Endothelial cell of umbilical vein (primary cell): Measurements from ENCODE around the gene SLC13A5. TPM values are rescaled to one million over a fixed set of nuclear protein-coding genes. Genes with fewer than 3 reads are reported as not detected.

Experiments
- BruUV-seq: library from RNA; stranded (reverse); fragments of 400-500 nt; replicated peaks from 2 replicates; lab custom pipeline; 2021; lab: Mats Ljungman, UMichigan
- CTCF ChIA-PET: fragments of 300-600, 350-600 bp; sonication (Branson Sonifier 250); formaldehyde crosslinking; loops from one replicate; lab custom pipeline; 2021; ENCODE audit warnings: antibody characterized with exemption, inconsistent platforms; lab: Charles Lee
- POLR2A ChIA-PET: fragments of 300-600, 350-600 bp; sonication (Branson Sonifier 250); formaldehyde crosslinking; loops from one replicate; lab custom pipeline; 2021; ENCODE audit warnings: antibody characterized with exemption, inconsistent platforms; lab: Charles Lee
- DNase-seq: peaks from one replicate; pipeline ENCODE4 v3.0.0-alpha.2; 2011; ENCODE audit warnings: low read depth, low spot score
- FAIRE-seq: peaks from 2 replicates; lab custom pipeline; 2011; peaks lifted over from hg19 to GRCh38; lab: Jason Lieb, UNC
- H2AFZ ChIP-seq: 2 replicates; pipeline ENCODE4 v1.6.0; 2012; ENCODE audit warnings: low read depth, low read length, control low read depth, inconsistent platforms
- H3K27ac ChIP-seq: 2 replicates; pipeline ENCODE4 v1.5.1; 2011; ENCODE audit warnings: low read depth, mild to moderate bottlenecking, control low read depth, low read length, moderate library complexity; ENCODE audit not compliant: insufficient read depth
- H3K27me3 ChIP-seq, 2 experiments: 2 replicates each; pipeline versions ENCODE4 v1.6.0 to v1.6.1; 2011; ENCODE audit warnings: low read length in 2 of 2, mixed read lengths in 1 of 2; ENCODE audit not compliant: control insufficient read depth in 2 of 2, insufficient read depth in 2 of 2
- H3K36me3 ChIP-seq, 2 experiments: 2 replicates in 1 of 2; 3 replicates in 1 of 2; pipeline ENCODE4 v1.5.1; 2011; ENCODE audit warnings: low read length in 2 of 2, mild to moderate bottlenecking in 1 of 2, moderate library complexity in 1 of 2; ENCODE audit not compliant: control insufficient read depth in 2 of 2, insufficient read depth in 2 of 2; ENCODE audit errors: extremely low read depth in 1 of 2
- H3K4me1 ChIP-seq: 3 replicates; pipeline ENCODE4 v1.5.1; 2011; ENCODE audit warnings: mild to moderate bottlenecking, low read length; ENCODE audit not compliant: control insufficient read depth, insufficient read depth; ENCODE audit errors: extremely low read depth
- H3K4me2 ChIP-seq: 2 replicates; pipeline ENCODE4 v1.6.1; 2011; ENCODE audit warnings: low read length, control low read depth, mixed read lengths; ENCODE audit not compliant: insufficient read depth
- H3K4me3 ChIP-seq, 3 experiments: fragments of 200-600 bp in 1 of 3; sonication (generic), shearing (Covaris generic) in 1 of 3; replicated peaks in 1 of 3; 2 replicates each; pipeline ENCODE4 v1.5.1; 2011 to 2016; ENCODE audit warnings: control low read depth in 3 of 3, low read length in 3 of 3, mild to moderate bottlenecking in 2 of 3, inconsistent platforms in 1 of 3, low read depth in 1 of 3, moderate library complexity in 1 of 3; ENCODE audit not compliant: insufficient read depth in 1 of 3
- H3K79me2 ChIP-seq: 2 replicates; pipeline ENCODE4 v1.6.0; 2012; ENCODE audit warnings: low read length, inconsistent platforms; ENCODE audit not compliant: control insufficient read depth, insufficient read depth
- H3K9ac ChIP-seq: replicated peaks from 2 replicates; pipeline ENCODE3; 2011; ENCODE audit warnings: low read length, control low read depth; ENCODE audit not compliant: insufficient read depth; ENCODE audit errors: extremely low read depth
- H3K9me1 ChIP-seq: replicated peaks from 3 replicates; pipeline ENCODE4 v1.6.0; 2011; ENCODE audit warnings: mild to moderate bottlenecking, low read length; ENCODE audit not compliant: control insufficient read depth, insufficient read depth; ENCODE audit errors: extremely low read depth
- H3K9me3 ChIP-seq: replicated peaks from 2 replicates; pipeline ENCODE4 v1.5.1; 2012; ENCODE audit warnings: low read length, inconsistent platforms; ENCODE audit not compliant: control insufficient read depth, insufficient read depth
- H4K20me1 ChIP-seq: replicated peaks from 2 replicates; pipeline ENCODE3; 2011; ENCODE audit warnings: mild to moderate bottlenecking, low read length; ENCODE audit not compliant: control insufficient read depth, insufficient read depth; ENCODE audit errors: extremely low read depth
- EZH2 ChIP-seq: IDR thresholded peaks from 2 replicates; pipeline ENCODE4 v1.6.1; 2012; ENCODE audit warnings: borderline replicate concordance, low read depth, mild to moderate bottlenecking, moderate library complexity, low read length, inconsistent platforms; ENCODE audit not compliant: severe bottlenecking
- FOS ChIP-seq: IDR thresholded peaks from 2 replicates; pipeline ENCODE4 v1.6.1; 2011; ENCODE audit warnings: mild to moderate bottlenecking, low read length, moderate library complexity, borderline replicate concordance; ENCODE audit not compliant: insufficient read depth
- GATA2 ChIP-seq: IDR thresholded peaks from 2 replicates; pipeline ENCODE4 v1.7.0; 2011; ENCODE audit warnings: low read depth, mild to moderate bottlenecking, moderate library complexity, mixed read lengths, low read length; ENCODE audit not compliant: insufficient read length, insufficient read depth
- JUN ChIP-seq: IDR thresholded peaks from 2 replicates; pipeline ENCODE4 v1.6.1; 2011; ENCODE audit warnings: borderline replicate concordance, low read depth; ENCODE audit not compliant: insufficient read length, insufficient read depth
- MAX ChIP-seq: IDR thresholded peaks from 2 replicates; pipeline ENCODE4 v1.6.1; 2011; ENCODE audit not compliant: insufficient read depth, insufficient read length
- MYC ChIP-seq: IDR thresholded peaks from one replicate; pipeline ENCODE4 v1.6.1; 2011; ENCODE audit warnings: mild to moderate bottlenecking, low read depth, low read length
- POLR2A ChIP-seq: IDR thresholded peaks from 2 replicates; pipeline ENCODE4 v1.6.1; 2012; ENCODE audit warnings: low read depth, mild to moderate bottlenecking, control low read depth, low read length
- POLR2AphosphoS5 ChIP-seq: IDR thresholded peaks from 2 replicates; pipeline ENCODE4 v1.6.1; 2012; ENCODE audit warnings: low read depth, mild to moderate bottlenecking, control low read depth, low read length, moderate library complexity; ENCODE audit not compliant: insufficient read depth
- dilution Hi-C: fragments of 300-500 bp; cut with MboI; formaldehyde crosslinking; loops from one replicate; pipeline ENCODE4 v1.15.0; 2019; ENCODE audit warnings: low sequenced_read_pairs; ENCODE audit not compliant: extremely low pct_ligation_motif_present
- intact Hi-C: fragments of 100-400 bp; cut with micrococcal nuclease; formaldehyde crosslinking; loops from one replicate; pipeline ENCODE4 v1.10.0; 2022
- polyA plus RNA-seq, 4 experiments: library from polyadenylated mRNA; depleted of rRNA in 3 of 4; stranded (reverse) in 3 of 4; unstranded in 1 of 4; fragments of >200 nt; gene quantifications; 2 replicates each; pipeline versions ENCODE4 v1.2.1 to v1.2.3, GENCODE V29; 2011 to 2012; ENCODE audit warnings: missing spikeins in 1 of 4
- total RNA-seq: library from RNA; stranded (reverse); gene quantifications from 2 replicates; pipeline ENCODE4 v1.2.3, GENCODE V29; 2021
- TF ChIP-seq, protein P1 (sequence below), 2 donors: IDR thresholded peaks; 1 replicate in 1 of 2; 2 replicates in 1 of 2; pipeline ENCODE4 v1.5.1; 2011; ENCODE audit warnings: low read length in 2 of 2, mild to moderate bottlenecking in 2 of 2, moderate library complexity in 2 of 2, control low read depth in 1 of 2, inconsistent platforms in 1 of 2, low read depth in 1 of 2; ENCODE audit not compliant: insufficient read depth in 1 of 2; ENCODE audit errors: extremely low read depth in 1 of 2

Gene SLC13A5
- total and polyA plus RNA-seq, 2 donors (not counting 3 experiments of a cell fraction or from before 2014, with no cell fraction given), result 0.03 TPM; not detected in 1

DNA sequence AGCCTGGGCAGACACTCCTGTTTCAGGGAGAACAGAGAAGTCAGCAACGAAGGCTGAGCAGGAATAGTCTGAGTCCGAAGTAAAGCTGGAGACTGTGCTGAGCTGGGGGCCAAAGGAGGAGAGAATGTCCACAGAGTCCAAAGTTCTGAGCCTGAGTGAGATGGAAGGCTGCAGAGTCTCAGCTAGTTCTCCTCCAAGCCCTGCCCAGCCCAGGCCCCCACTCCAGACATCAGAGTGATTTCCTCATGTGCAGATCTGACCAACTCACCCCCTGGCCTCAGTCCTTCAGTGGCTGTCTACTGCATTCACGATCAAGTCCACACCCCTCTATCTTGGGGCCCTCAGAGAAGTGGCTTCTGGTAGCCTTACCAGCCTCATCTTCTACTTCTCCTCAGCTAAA, 21.6 kb downstream of the SLC13A5 start:
- Histone ChIP-seq H3K9me3 (no peaks in the 10 kb centered on the region), H3K79me2 (no peaks in the 10 kb centered on the region), H2AFZ (no peak overlapping the region), H3K4me2 (no peak overlapping the region), H4K20me1 (no peaks in the 10 kb centered on the region), H3K9ac (no peak overlapping the region), H3K36me3 (no peaks in the 10 kb centered on the region), H3K4me3 (no peak overlapping the region), H3K27me3 (peaks cover 0 to 6% of the 10 kb centered on the region in 2 experiments), H3K9me1 (no peaks in the 10 kb centered on the region), H3K4me1 (no peaks in the 10 kb centered on the region), H3K27ac (no peak overlapping the region)
- dilution Hi-C loops (no loop called here), intact Hi-C loops (no loop called here)
- BruUV-seq, result no TSS peak
- ChIA-PET POLR2A (no interaction called here), CTCF (no interaction called here)
- TF ChIP-seq EZH2, result no peak
- DNase-seq, result no peak
- no peak for FAIRE-seq

GRCh38 chr17:6690641-6691040, 22.5 kb downstream of the SLC13A5 start:
- no peaks in the 10 kb centered on the region for H3K79me2 ChIP-seq
- FAIRE-seq (no peak), DNase-seq (no peak)
- POLR2A ChIA-PET, result no interaction called here
- TF ChIP-seq POLR2A (no peak), GATA2 (no peak), MAX (no peak), FOS (no peak), EZH2 (no peak), MYC (no peak), POLR2AphosphoS5 (no peak), JUN (no peak)
- TF ChIP-seq, protein P1, sequence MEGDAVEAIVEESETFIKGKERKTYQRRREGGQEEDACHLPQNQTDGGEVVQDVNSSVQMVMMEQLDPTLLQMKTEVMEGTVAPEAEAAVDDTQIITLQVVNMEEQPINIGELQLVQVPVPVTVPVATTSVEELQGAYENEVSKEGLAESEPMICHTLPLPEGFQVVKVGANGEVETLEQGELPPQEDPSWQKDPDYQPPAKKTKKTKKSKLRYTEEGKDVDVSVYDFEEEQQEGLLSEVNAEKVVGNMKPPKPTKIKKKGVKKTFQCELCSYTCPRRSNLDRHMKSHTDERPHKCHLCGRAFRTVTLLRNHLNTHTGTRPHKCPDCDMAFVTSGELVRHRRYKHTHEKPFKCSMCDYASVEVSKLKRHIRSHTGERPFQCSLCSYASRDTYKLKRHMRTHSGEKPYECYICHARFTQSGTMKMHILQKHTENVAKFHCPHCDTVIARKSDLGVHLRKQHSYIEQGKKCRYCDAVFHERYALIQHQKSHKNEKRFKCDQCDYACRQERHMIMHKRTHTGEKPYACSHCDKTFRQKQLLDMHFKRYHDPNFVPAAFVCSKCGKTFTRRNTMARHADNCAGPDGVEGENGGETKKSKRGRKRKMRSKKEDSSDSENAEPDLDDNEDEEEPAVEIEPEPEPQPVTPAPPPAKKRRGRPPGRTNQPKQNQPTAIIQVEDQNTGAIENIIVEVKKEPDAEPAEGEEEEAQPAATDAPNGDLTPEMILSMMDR (IDR thresholded peaks at IDR 0.05; ENCODE audit: extremely low read depth in 1 of 2, insufficient read depth in 1 of 2, low read depth in 1 of 2, low read length in 2 of 2), result no peak
- no peak overlapping the region for H3K4me3 ChIP-seq
- no peaks in the 10 kb centered on the region for H3K4me1 ChIP-seq
- dilution Hi-C loops (no loop called here), intact Hi-C loops (no loop called here)
- no peaks in the 10 kb centered on the region for H4K20me1 ChIP-seq
- CTCF ChIA-PET, result no interaction called here
- no peaks in the 10 kb centered on the region for H3K9me3 ChIP-seq
- H2AFZ ChIP-seq, result no peak overlapping the region
- H3K4me2 ChIP-seq, result no peak overlapping the region
- no peaks in the 10 kb centered on the region for H3K36me3 ChIP-seq
- BruUV-seq, result no TSS peak
- H3K27ac ChIP-seq, result no peak overlapping the region
- no peak overlapping the region for H3K9ac ChIP-seq
- H3K9me1 ChIP-seq, result no peaks in the 10 kb centered on the region
- peaks cover 0 to 7% of the 10 kb centered on the region in 2 experiments for H3K27me3 ChIP-seq
